ENCODE results near the gene MRO. TPM values are rescaled to one million over a fixed set of nuclear protein-coding genes. Genes with fewer than 3 reads are reported as not detected.

MRO gene
- total and polyA plus RNA-seq, 2 of the 8 experiments (the other 6 are each of a cell fraction or from before 2014, with no cell fraction given): 0.65 to 1.0 TPM

GRCh38 chr18:50786864-50787263 is 33.0 kb downstream of the MRO start (continued):
- TF ChIP-seq, protein P1, sequence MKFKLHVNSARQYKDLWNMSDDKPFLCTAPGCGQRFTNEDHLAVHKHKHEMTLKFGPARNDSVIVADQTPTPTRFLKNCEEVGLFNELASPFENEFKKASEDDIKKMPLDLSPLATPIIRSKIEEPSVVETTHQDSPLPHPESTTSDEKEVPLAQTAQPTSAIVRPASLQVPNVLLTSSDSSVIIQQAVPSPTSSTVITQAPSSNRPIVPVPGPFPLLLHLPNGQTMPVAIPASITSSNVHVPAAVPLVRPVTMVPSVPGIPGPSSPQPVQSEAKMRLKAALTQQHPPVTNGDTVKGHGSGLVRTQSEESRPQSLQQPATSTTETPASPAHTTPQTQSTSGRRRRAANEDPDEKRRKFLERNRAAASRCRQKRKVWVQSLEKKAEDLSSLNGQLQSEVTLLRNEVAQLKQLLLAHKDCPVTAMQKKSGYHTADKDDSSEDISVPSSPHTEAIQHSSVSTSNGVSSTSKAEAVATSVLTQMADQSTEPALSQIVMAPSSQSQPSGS (IDR thresholded peaks at IDR 0.05; ENCODE audit: low read length): no peak
- TF ChIP-seq KDM4A (IDR thresholded peaks at IDR 0.05; ENCODE audit: low read depth, low read length, severe bottlenecking) (no peak), CHD7 (IDR thresholded peaks at IDR 0.05; ENCODE audit: insufficient replicate concordance, low read length) (no peak), CHD1 (IDR thresholded peaks at IDR 0.05; ENCODE audit: low read depth, low read length) (no peak), BCL11A (IDR thresholded peaks at IDR 0.05; ENCODE audit: low read depth in 2 of 2, low read length in 2 of 2) (no peak)
